Mesenchymal stem cell (in vitro differentiated cells and primary cell): ENCODE results near the gene WDR73.

Experiments used
- DNase-seq: peaks from one replicate; pipeline ENCODE4 v3.0.0-alpha.2; 2013
- H2AFZ ChIP-seq: one replicate; pipeline ENCODE4 v1.6.1; 2013; ENCODE audit warnings: low read depth, mild to moderate bottlenecking, control low read depth, inconsistent platforms, low read length, moderate library complexity
- H2AK5ac ChIP-seq: 2 replicates; pipeline ENCODE4 v1.6.1; 2013; ENCODE audit warnings: low read length, moderate library complexity, mild to moderate bottlenecking, inconsistent platforms; ENCODE audit not compliant: severe bottlenecking
- H2BK120ac ChIP-seq: one replicate; pipeline ENCODE4 v1.6.1; 2013; ENCODE audit warnings: low read depth, mild to moderate bottlenecking, inconsistent platforms, low read length, moderate library complexity
- H2BK12ac ChIP-seq, 2 experiments: one replicate each; pipeline ENCODE4 v1.6.1; 2013; ENCODE audit warnings: inconsistent platforms in 2 of 2, low read length in 2 of 2, mild to moderate bottlenecking in 2 of 2, moderate library complexity in 2 of 2, control low read depth in 1 of 2
- H2BK15ac ChIP-seq: one replicate; pipeline ENCODE4 v1.6.1; 2013; ENCODE audit warnings: mild to moderate bottlenecking, low read depth, inconsistent platforms; ENCODE audit not compliant: poor library complexity, severe bottlenecking
- H2BK5ac ChIP-seq: 2 replicates; pipeline ENCODE4 v1.6.1; 2013; ENCODE audit warnings: low read depth, mild to moderate bottlenecking, low read length, control low read depth, inconsistent platforms; ENCODE audit not compliant: poor library complexity, severe bottlenecking
- H3K14ac ChIP-seq, 2 experiments: one replicate each; pipeline ENCODE4 v1.6.1; 2013; ENCODE audit warnings: inconsistent platforms in 2 of 2, low read length in 2 of 2, control low read depth in 1 of 2, mild to moderate bottlenecking in 1 of 2, moderate library complexity in 1 of 2
- H3K18ac ChIP-seq, 2 experiments: one replicate each; pipeline ENCODE4 v1.6.1; 2013; ENCODE audit warnings: inconsistent platforms in 2 of 2, low read length in 2 of 2, control low read depth in 1 of 2, low read depth in 1 of 2, mild to moderate bottlenecking in 1 of 2
- H3K23ac ChIP-seq, 2 experiments: one replicate each; pipeline ENCODE4 v1.6.1; 2013; ENCODE audit warnings: inconsistent platforms in 2 of 2, low read length in 2 of 2, mild to moderate bottlenecking in 2 of 2, moderate library complexity in 2 of 2, control low read depth in 1 of 2
- H3K27ac ChIP-seq: 2 replicates; pipeline ENCODE4 v1.5.1; 2013; ENCODE audit warnings: mild to moderate bottlenecking, moderate library complexity, low read length, control low read depth, inconsistent platforms; ENCODE audit not compliant: poor library complexity, severe bottlenecking
- H3K27me3 ChIP-seq, 2 experiments: 2 replicates each; pipeline versions ENCODE4 v1.6.1 to v1.7.0; 2013; ENCODE audit warnings: low read length in 2 of 2, mild to moderate bottlenecking in 2 of 2, moderate library complexity in 2 of 2, control low read depth in 1 of 2, inconsistent platforms in 1 of 2; ENCODE audit not compliant: control insufficient read depth in 1 of 2, insufficient read depth in 1 of 2
- H3K36me3 ChIP-seq, 2 experiments: 2 replicates each; pipeline versions ENCODE4 v1.6.1 to v1.7.0; 2013; ENCODE audit warnings: low read length in 2 of 2, control low read depth in 1 of 2, inconsistent platforms in 1 of 2, low read depth in 1 of 2, mild to moderate bottlenecking in 1 of 2; ENCODE audit not compliant: insufficient read depth in 2 of 2, control insufficient read depth in 1 of 2
- H3K4ac ChIP-seq, 2 experiments: one replicate each; pipeline ENCODE4 v1.6.1; 2013; ENCODE audit warnings: inconsistent platforms in 2 of 2, low read length in 2 of 2, mild to moderate bottlenecking in 2 of 2, moderate library complexity in 2 of 2, control low read depth in 1 of 2, low read depth in 1 of 2
- H3K4me1 ChIP-seq: 2 replicates; pipeline ENCODE4 v1.6.1; 2013; ENCODE audit warnings: low read depth, low read length, control low read depth; ENCODE audit not compliant: control insufficient read depth, insufficient read depth
- H3K4me2 ChIP-seq: 2 replicates; pipeline ENCODE4 v1.6.1; 2013; ENCODE audit warnings: low read length, mild to moderate bottlenecking, inconsistent platforms; ENCODE audit not compliant: poor library complexity, severe bottlenecking
- H3K4me3 ChIP-seq, 2 experiments: 2 replicates each; pipeline versions ENCODE4 v1.5.1 to v1.7.0; 2013; ENCODE audit warnings: low read length in 2 of 2, mild to moderate bottlenecking in 2 of 2, control low read depth in 1 of 2, low read depth in 1 of 2; ENCODE audit not compliant: insufficient read depth in 1 of 2
- H3K79me1 ChIP-seq: replicated peaks from 2 replicates; pipeline ENCODE4 v1.6.1; 2013; ENCODE audit warnings: mild to moderate bottlenecking, control low read depth, low read length, inconsistent platforms; ENCODE audit not compliant: poor library complexity, severe bottlenecking
- H3K9ac ChIP-seq: 2 replicates; pipeline ENCODE4 v1.7.0; 2013; ENCODE audit warnings: mild to moderate bottlenecking, low read length, moderate library complexity
- H3K9me3 ChIP-seq: 2 replicates; pipeline ENCODE4 v1.7.0; 2013; ENCODE audit warnings: mild to moderate bottlenecking, low read length; ENCODE audit not compliant: control insufficient read depth
- H4K8ac ChIP-seq: one replicate; pipeline ENCODE4 v1.6.1; 2013; ENCODE audit warnings: inconsistent platforms, mild to moderate bottlenecking, low read length, moderate library complexity
- H4K91ac ChIP-seq: one replicate; pipeline ENCODE4 v1.6.1; 2013; ENCODE audit warnings: mild to moderate bottlenecking, low read length, inconsistent platforms
- WGBS: methylation state at CpG from one replicate; pipeline ENCODE4 v1.1.7; 2013; ENCODE audit warnings: mixed read lengths; 5-methylcytosine and 5-hydroxymethylcytosine counted together

The WDR73 gene

DNA sequence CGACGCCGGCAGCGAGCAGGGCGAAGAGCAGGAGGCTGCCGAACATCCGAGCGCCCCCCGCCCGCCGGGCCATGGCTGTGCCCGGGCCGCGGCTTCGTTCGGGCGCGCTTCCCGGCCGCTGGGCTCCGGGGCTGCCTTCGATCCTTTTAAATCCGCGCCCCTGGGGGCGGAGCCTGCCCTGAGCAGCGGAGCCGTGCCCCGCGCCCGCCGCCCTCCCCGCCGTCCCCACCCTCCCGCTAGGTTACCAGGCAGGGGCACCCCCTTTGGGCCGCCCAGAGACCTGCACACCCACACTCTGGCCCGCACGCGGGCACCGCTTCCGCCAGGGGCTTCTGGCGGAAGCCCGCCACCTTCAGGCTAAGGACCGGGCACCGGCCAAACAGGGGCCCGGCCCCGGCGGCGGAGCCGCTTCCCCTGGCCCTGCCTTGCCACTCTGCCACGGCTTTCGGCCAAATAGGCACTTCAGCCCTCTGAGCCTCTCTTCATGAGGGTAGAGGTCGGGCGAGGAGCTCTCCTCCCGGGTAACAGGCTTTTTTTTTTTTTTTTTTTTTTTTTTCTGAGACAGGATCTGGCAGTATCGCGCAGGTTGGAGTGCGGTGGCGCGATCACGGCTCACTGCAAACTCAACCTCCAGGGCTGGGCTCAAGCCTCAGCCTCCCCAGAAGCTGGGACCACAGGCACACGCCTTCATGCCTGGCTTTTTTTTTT is 4.2 kb upstream of the WDR73 start, which contains the start of gene NMB:
TSS of gene NMB (minus strand) at position 120 of the 708 bp plus-strand sequence. CDS start at position 73, 47 bp downstream.
- Histone ChIP-seq H2BK12ac (peak within 1 kb of the TSS in 1 of 2 experiments; percentile 43), H3K4me1 (peaks cover 17% of the 10 kb centered on the region), H2AFZ (peak within 1 kb of the TSS; percentile 44), H3K9me3 (no peaks in the 10 kb centered on the region), H3K4me2 (peak within 1 kb of the TSS; percentile 88), H3K36me3 (peaks cover 4 to 13% of the 10 kb centered on the region in 2 experiments), H3K18ac (peak within 1 kb of the TSS; percentile 6 to 72), H4K8ac (peak within 1 kb of the TSS; percentile 41), H3K4ac (peak within 1 kb of the TSS in 1 of 2 experiments; percentile 48), H2BK5ac (peak within 1 kb of the TSS; percentile 33), H3K14ac (peak within 1 kb of the TSS in 1 of 2 experiments; percentile 66), H2BK15ac (no peak within 1 kb of the TSS), H3K27ac (peak within 1 kb of the TSS; percentile 70), H3K9ac (peak within 1 kb of the TSS; percentile 85), H4K91ac (no peak within 1 kb of the TSS), H3K4me3 (peak within 1 kb of the TSS; percentile 58 to 78), H3K79me1 (peaks cover 6% of the 10 kb centered on the region), H3K23ac (peak within 1 kb of the TSS in 1 of 2 experiments; percentile 61), H2BK120ac (no peak within 1 kb of the TSS), H2AK5ac (no peak within 1 kb of the TSS), H3K27me3 (no peaks in the 10 kb centered on the region)
- DNase-seq: peak; percentile 82
- WGBS: 4% methylated on average over 39 of the region's 61 CpGs

GRCh38 chr15:84657748-84658079 is 3.6 kb upstream of the WDR73 start:
- peak overlapping the region; percentile 85 for H3K9ac ChIP-seq
- peak overlapping the region; percentile 10 for H4K8ac ChIP-seq
- peak; percentile 7 for DNase-seq
- peak overlapping the region in 1 of 2 experiments; percentile 19 for H2BK12ac ChIP-seq
- H2BK15ac ChIP-seq: no peak overlapping the region
- H3K36me3 ChIP-seq: peaks cover 8 to 15% of the 10 kb centered on the region in 2 experiments
- 21% methylated on average over 16 of the region's 17 CpGs for WGBS
- H3K9me3 ChIP-seq: no peaks in the 10 kb centered on the region
- peak overlapping the region; percentile 6 to 72 for H3K18ac ChIP-seq
- H3K4me2 ChIP-seq: peak overlapping the region; percentile 88
- peak overlapping the region in 1 of 2 experiments; percentile 66 for H3K14ac ChIP-seq
- H3K27me3 ChIP-seq: no peaks in the 10 kb centered on the region
- no peak overlapping the region for H2BK5ac ChIP-seq
- no peak overlapping the region for H2AK5ac ChIP-seq
- H3K23ac ChIP-seq: peak overlapping the region in 1 of 2 experiments; percentile 60
- H2BK120ac ChIP-seq: no peak overlapping the region
- H3K79me1 ChIP-seq: peaks cover 7% of the 10 kb centered on the region
- peak overlapping the region in 1 of 2 experiments; percentile 48 for H3K4ac ChIP-seq
- H3K4me3 ChIP-seq: peak overlapping the region; percentile 58 to 78
- peak overlapping the region; percentile 44 for H2AFZ ChIP-seq
- no peak overlapping the region for H4K91ac ChIP-seq
- H3K4me1 ChIP-seq: peaks cover 22% of the 10 kb centered on the region
- no peak overlapping the region for H3K27ac ChIP-seq

- Histone ChIP-seq H4K8ac (no peak overlapping the region), H3K27me3 (no peaks in the 10 kb centered on the region), H3K4me1 (peaks cover 22% of the 10 kb centered on the region), H2BK5ac (no peak overlapping the region), H3K9ac (peak overlapping the region; percentile 85), H4K91ac (no peak overlapping the region), H3K23ac (no peak overlapping the region), H2AFZ (no peak overlapping the region), H2BK15ac (no peak overlapping the region), H3K18ac (no peak overlapping the region), H3K14ac (no peak overlapping the region), H3K4me2 (no peak overlapping the region), H2AK5ac (no peak overlapping the region), H3K27ac (no peak overlapping the region), H3K36me3 (peaks cover 8 to 23% of the 10 kb centered on the region in 2 experiments), H3K9me3 (no peaks in the 10 kb centered on the region), H2BK12ac (no peak overlapping the region), H2BK120ac (no peak overlapping the region), H3K4me3 (peak overlapping the region in 1 of 2 experiments; percentile 78), H3K4ac (no peak overlapping the region), H3K79me1 (peaks cover 11% of the 10 kb centered on the region)
- no peak for DNase-seq
- 81% methylated on average over 7 of the region's 7 CpGs for WGBS
Observed at GRCh38 chr15:84656972-84657371, 2.9 kb upstream of the WDR73 start.

DNA sequence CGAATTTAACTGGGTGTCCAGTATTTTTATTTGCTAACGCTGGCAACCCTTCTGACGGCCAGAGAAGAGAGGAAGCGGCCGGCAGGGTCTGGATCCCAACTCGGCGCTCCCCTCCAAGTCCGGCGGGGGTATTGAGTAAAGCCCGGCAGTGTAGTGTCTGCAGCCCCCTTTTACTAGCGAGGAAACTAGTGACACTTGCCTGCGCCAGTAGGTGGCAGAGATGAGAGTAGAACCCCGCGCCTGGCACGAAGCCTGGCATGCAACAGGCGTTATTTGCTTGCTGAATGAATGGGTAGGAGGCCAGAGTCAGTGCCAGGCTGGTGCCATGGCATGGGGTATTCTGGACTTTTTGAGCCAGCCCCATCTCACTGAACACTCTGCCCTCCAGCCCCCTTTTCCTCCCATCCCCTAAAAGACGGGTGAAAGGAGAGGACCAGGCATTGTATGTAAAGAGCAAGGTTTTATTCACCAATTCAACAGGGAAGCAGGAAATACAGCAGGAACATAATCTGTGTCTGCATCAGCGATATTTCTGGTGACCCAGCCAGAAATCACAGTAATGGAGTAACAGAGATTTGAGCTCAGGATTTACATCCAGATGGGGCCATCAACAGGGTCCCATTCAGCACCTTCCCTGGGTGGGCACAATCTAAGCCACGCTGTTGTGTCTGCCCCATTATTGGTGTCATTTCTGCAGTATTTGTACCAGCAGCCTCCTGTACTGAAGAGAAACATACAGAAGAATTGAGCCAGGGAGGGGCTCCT is 788 bp upstream of the WDR73 start:
- H3K23ac ChIP-seq: no peak overlapping the region
- H3K79me1 ChIP-seq: peaks cover 19% of the 10 kb centered on the region
- no peak overlapping the region for H2BK120ac ChIP-seq
- H3K4me1 ChIP-seq: peaks cover 25% of the 10 kb centered on the region
- no peak overlapping the region for H2AK5ac ChIP-seq
- peaks cover 22 to 24% of the 10 kb centered on the region in 2 experiments for H3K36me3 ChIP-seq
- DNase-seq: peak; percentile 87
- no peak overlapping the region for H3K18ac ChIP-seq
- H3K4me3 ChIP-seq: peak overlapping the region; percentile 95 to 97
- no peaks in the 10 kb centered on the region for H3K9me3 ChIP-seq
- H2BK12ac ChIP-seq: no peak overlapping the region
- H2BK5ac ChIP-seq: no peak overlapping the region
- 10% methylated on average over 19 of the region's 19 CpGs for WGBS
- H3K9ac ChIP-seq: peak overlapping the region; percentile 95
- peak overlapping the region; percentile 94 for H3K27ac ChIP-seq
- no peak overlapping the region for H2AFZ ChIP-seq
- H3K4me2 ChIP-seq: peak overlapping the region; percentile 87
- no peak overlapping the region for H4K8ac ChIP-seq
- no peak overlapping the region for H3K14ac ChIP-seq
- no peak overlapping the region for H4K91ac ChIP-seq
- H3K4ac ChIP-seq: no peak overlapping the region
- H3K27me3 ChIP-seq: no peaks in the 10 kb centered on the region
- no peak overlapping the region for H2BK15ac ChIP-seq
